Body of pancreas (tissue), 4 donors: Measurements from ENCODE around the gene PRPH. TPM values are rescaled to one million over a fixed set of nuclear protein-coding genes. Genes with fewer than 3 reads are reported as not detected.
"Not testable (repeated sequence)": the region's sequence is repeated elsewhere in the genome, so short reads cannot be mapped to it uniquely, and the experiment has no call there.

Source experiments
- ATAC-seq: fragments of 150-250 bp; one replicate; pipeline ENCODE4 v1.9.1; 2016
- DNase-seq, 4 donors: peaks; one replicate each; pipeline ENCODE4 v3.0.0-alpha.2; 2019
- H3K27ac ChIP-seq, 4 donors: fragments of 200-600 bp; sonication (generic); 1 replicate in 3 of 4; 2 replicates in 1 of 4; pipeline versions ENCODE4 v1.5.1 to v1.6.1; 2016 to 2019; ENCODE audit warnings: mild to moderate bottlenecking in 1 of 4, mixed read lengths in 1 of 4, moderate library complexity in 1 of 4
- H3K27me3 ChIP-seq, 2 donors: fragments of 200-600 bp; sonication (generic); one replicate each; pipeline ENCODE4 v1.6.0; 2016; ENCODE audit warnings: mild to moderate bottlenecking in 1 of 2
- H3K36me3 ChIP-seq, 2 donors: fragments of 200-600 bp; sonication (generic); replicated peaks in 1 of 2; 2 replicates each; pipeline ENCODE4 v1.5.1; 2016; ENCODE audit warnings: low read depth in 2 of 2; ENCODE audit not compliant: insufficient read depth in 1 of 2
- H3K4me1 ChIP-seq: fragments of 200-600 bp; sonication (generic); one replicate; pipeline ENCODE4 v1.6.0; 2016
- H3K4me3 ChIP-seq, 2 donors: fragments of 200-600 bp; sonication (generic); 1 replicate in 1 of 2; 2 replicates in 1 of 2; pipeline ENCODE4 v1.5.1; 2016 to 2019
- H3K9me3 ChIP-seq, 3 donors: fragments of 200-600 bp; sonication (generic); 1 replicate in 2 of 3; 2 replicates in 1 of 3; pipeline ENCODE4 v1.5.1; 2016
- CTCF ChIP-seq, 7 experiments: fragments of 450-650 bp in 4 of 7; fragments of 200-600 bp in 3 of 7; sonication (generic) in 3 of 7; IDR thresholded peaks; one replicate each; pipeline ENCODE4 v1.5.1; 2016 to 2019; ENCODE audit warnings: antibody characterized with exemption in 7 of 7
- POLR2A ChIP-seq, 3 donors: fragments of 450-650 bp; IDR thresholded peaks; one replicate each; pipeline ENCODE4 v1.6.1; 2016; ENCODE audit warnings: antibody characterized with exemption in 3 of 3, mild to moderate bottlenecking in 2 of 3
- WGBS, 2 donors: methylation state at CpG; one replicate each; pipeline ENCODE4 v1.1.5; 2017; 5-methylcytosine and 5-hydroxymethylcytosine counted together
- intact Hi-C: fragments of 100-400 bp; cut with DNase I; formaldehyde crosslinking; loops from one replicate; pipeline ENCODE4 v1.15.1; 2023
- total RNA-seq, 2 donors: library from RNA; depleted of rRNA; stranded (reverse); fragments of >200 nt; gene quantifications; one replicate each; pipeline ENCODE4 v1.1.0, GENCODE V29; 2016

The PRPH gene
- total RNA-seq, 2 donors from 2014 or later = 9.6 TPM; not detected in 1

GRCh38 chr12:49264466-49264872, 30.5 kb upstream of the PRPH start:
- H3K4me3 ChIP-seq = peak overlapping the region; percentile 12 to 74
- no peak for DNase-seq

GRCh38 chr12:49264873-49265792, 29.8 kb upstream of the PRPH start, which contains the start of gene TUBA1C:
Gene TUBA1C, plus strand, starts transcription at chr12:49265082. Its CDS starts 100 bp downstream, at chr12:49265182.
- 1 to 2% methylated on average over 11 to 55 of the region's 61 CpGs for WGBS, 2 donors
- peak; percentile 94 to 96 (median 94) for DNase-seq
- TF ChIP-seq POLR2A (IDR thresholded peaks at IDR 0.05) (peak; percentile 75 to 99 (median 98)), CTCF (IDR thresholded peaks at IDR 0.05) (peak in 1 of 7 experiments; percentile 4)
- ATAC-seq = peak; percentile 93
- no peaks in the 10 kb centered on the region for H3K9me3 ChIP-seq
- H3K36me3 ChIP-seq = peaks cover 2 to 4% of the 10 kb centered on the region in 2 donors
- H3K27ac ChIP-seq = peak within 1 kb of the TSS; percentile 88 to 98 (median 98)
- peak within 1 kb of the TSS; percentile 71 to 74 for H3K4me3 ChIP-seq
- peaks cover 33% of the 10 kb centered on the region for H3K4me1 ChIP-seq
- no peaks in the 10 kb centered on the region for H3K27me3 ChIP-seq
- intact Hi-C loops = no loop called here

More at GRCh38 chr12:49264466-49264872, 30.5 kb upstream of the PRPH start:
- H3K9me3 ChIP-seq = no peaks in the 10 kb centered on the region
- intact Hi-C loops = no loop called here
- H3K4me1 ChIP-seq = peaks cover 33% of the 10 kb centered on the region
- no peaks in the 10 kb centered on the region for H3K27me3 ChIP-seq
- peak; percentile 41 for ATAC-seq
- TF ChIP-seq CTCF (IDR thresholded peaks at IDR 0.05) (peak in 2 of 7 experiments; percentile 11 to 22), POLR2A (IDR thresholded peaks at IDR 0.05) (no peak)
- 0 to 1% methylated on average over 5 to 27 of the region's 35 CpGs for WGBS, 2 donors
- peak overlapping the region; percentile 88 to 98 (median 98) for H3K27ac ChIP-seq
- no peaks in the 10 kb centered on the region for H3K36me3 ChIP-seq

DNA sequence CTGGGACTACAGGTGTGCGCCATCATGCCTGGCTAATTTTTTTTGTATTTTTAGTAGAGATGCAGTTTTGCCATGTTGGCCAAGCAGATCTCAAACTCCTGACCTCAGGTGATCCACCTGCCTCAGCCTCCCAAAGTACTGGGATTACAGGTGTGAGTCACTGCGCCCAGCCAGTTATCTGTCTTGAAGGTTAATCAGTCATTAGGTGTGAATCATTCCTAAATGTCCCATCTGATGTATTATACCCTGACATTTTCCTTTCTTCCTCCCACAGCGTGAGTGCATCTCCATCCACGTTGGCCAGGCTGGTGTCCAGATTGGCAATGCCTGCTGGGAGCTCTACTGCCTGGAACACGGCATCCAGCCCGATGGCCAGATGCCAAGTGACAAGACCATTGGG, 25.8 kb upstream of the PRPH start:
- 67 to 76% methylated on average over 6 of the region's 6 CpGs for WGBS, 2 donors
- H3K9me3 ChIP-seq, H3K27ac ChIP-seq, DNase-seq, H3K27me3 ChIP-seq, intact Hi-C loops, H3K4me3 ChIP-seq, ATAC-seq: not testable (repeated sequence)
- Histone ChIP-seq H3K36me3 (peaks cover 4 to 18% of the 10 kb centered on the region in 2 donors), H3K4me1 (peaks cover 24% of the 10 kb centered on the region)

GRCh38 chr12:49272790-49273725, 21.9 kb upstream of the PRPH start:
- Histone ChIP-seq H3K4me1 (peaks cover under 1% of the 10 kb centered on the region), H3K4me3 (no peak overlapping the region), H3K36me3 (peaks cover 4 to 18% of the 10 kb centered on the region in 2 donors), H3K27me3 (no peaks in the 10 kb centered on the region), H3K9me3 (no peaks in the 10 kb centered on the region), H3K27ac (no peak overlapping the region)
- WGBS, 2 donors = 92 to 96% methylated on average over 9 to 16 of the region's 16 CpGs
- intact Hi-C loops = no loop called here
- DNase-seq (no peak), ATAC-seq (no peak)
- TF ChIP-seq CTCF (IDR thresholded peaks at IDR 0.05) (no peak), POLR2A (IDR thresholded peaks at IDR 0.05) (no peak)
